ENCODE measurements around the gene LRRC71.

LRRC71 gene

GRCh38 chr1:156882543-156882942 is 37.9 kb upstream of the LRRC71 start:
- H3K4me3 Mint-ChIP-seq = no peak overlapping the region
- DNase-seq = no peak
- H3K4me1 Mint-ChIP-seq = peaks cover 50% of the 10 kb centered on the region
- H3K9me3 Mint-ChIP-seq = no peaks in the 10 kb centered on the region
- H3K36me3 Mint-ChIP-seq (ENCODE audit: low read depth) = no peaks in the 10 kb centered on the region
- TF ChIP-seq, protein P1, sequence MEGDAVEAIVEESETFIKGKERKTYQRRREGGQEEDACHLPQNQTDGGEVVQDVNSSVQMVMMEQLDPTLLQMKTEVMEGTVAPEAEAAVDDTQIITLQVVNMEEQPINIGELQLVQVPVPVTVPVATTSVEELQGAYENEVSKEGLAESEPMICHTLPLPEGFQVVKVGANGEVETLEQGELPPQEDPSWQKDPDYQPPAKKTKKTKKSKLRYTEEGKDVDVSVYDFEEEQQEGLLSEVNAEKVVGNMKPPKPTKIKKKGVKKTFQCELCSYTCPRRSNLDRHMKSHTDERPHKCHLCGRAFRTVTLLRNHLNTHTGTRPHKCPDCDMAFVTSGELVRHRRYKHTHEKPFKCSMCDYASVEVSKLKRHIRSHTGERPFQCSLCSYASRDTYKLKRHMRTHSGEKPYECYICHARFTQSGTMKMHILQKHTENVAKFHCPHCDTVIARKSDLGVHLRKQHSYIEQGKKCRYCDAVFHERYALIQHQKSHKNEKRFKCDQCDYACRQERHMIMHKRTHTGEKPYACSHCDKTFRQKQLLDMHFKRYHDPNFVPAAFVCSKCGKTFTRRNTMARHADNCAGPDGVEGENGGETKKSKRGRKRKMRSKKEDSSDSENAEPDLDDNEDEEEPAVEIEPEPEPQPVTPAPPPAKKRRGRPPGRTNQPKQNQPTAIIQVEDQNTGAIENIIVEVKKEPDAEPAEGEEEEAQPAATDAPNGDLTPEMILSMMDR (IDR thresholded peaks at IDR 0.05) = no peak
- H3K27ac Mint-ChIP-seq = no peak overlapping the region
- peaks cover 58% of the 10 kb centered on the region for H3K27me3 Mint-ChIP-seq (ENCODE audit: low read depth, poor library complexity)

DNA sequence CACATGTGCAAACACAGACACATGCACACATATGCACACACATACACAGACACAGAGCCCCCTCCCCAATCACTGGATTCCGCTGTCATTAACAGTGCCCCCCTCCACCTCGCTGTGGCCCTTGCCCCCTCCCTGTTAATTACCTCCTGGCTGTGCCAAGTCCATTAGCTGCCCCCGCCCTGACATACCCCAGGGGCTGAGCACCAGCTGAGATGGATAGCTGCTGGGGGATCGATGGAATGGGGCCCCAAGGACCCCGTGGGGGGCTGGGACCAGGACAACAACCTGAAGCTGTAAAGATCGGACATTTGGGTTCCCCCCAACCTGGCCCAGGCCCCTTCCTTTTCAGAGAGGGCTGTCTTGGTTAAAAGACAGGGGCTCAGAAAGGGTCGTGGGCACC is 36.5 kb upstream of the LRRC71 start:
- Mint-ChIP-seq H3K27me3 (ENCODE audit: low read depth, poor library complexity) (peaks cover 53% of the 10 kb centered on the region), H3K9me3 (no peaks in the 10 kb centered on the region), H3K4me3 (no peak overlapping the region), H3K27ac (no peak overlapping the region), H3K4me1 (peaks cover 63% of the 10 kb centered on the region), H3K36me3 (ENCODE audit: low read depth) (no peaks in the 10 kb centered on the region)
- TF ChIP-seq, protein P1 (IDR thresholded peaks at IDR 0.05) = no peak
- no peak for DNase-seq

DNA sequence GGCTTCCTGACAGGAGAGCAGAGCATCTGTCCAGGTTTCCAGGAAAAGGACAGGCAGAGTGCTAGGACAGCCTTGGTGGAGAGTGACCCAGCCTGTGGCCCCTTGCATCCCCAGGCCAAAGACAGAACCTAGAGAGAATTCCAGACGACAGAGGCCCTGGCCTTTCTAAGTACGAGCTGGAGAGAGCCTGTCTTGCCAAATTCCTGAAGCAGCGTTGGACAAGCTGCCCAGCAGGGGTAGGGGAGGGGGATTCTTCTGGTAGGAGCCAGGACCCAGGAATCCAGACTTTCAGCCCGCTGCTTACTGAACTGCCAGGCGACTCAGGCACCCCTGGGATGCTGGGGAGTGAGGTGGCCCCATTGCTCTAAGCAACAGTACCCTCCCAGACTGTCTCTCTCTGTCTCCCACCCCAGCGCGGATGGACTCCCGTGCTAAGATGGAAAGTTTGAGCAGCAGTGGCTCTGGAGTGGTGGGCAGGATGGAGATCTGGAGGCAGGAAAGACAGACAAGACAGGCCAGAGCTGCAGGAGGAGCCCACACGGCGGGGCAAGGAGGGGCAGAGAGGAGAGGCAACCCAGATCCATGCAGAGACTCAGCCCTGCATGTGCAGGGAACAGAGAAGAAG is 35.8 kb upstream of the LRRC71 start:
- Mint-ChIP-seq H3K27ac (no peak overlapping the region), H3K9me3 (no peaks in the 10 kb centered on the region), H3K4me1 (peaks cover 65% of the 10 kb centered on the region), H3K4me3 (no peak overlapping the region), H3K36me3 (ENCODE audit: low read depth) (no peaks in the 10 kb centered on the region), H3K27me3 (ENCODE audit: low read depth, poor library complexity) (peaks cover 54% of the 10 kb centered on the region)
- TF ChIP-seq, protein P1 (IDR thresholded peaks at IDR 0.05) = no peak
- DNase-seq = no peak

GRCh38 chr1:156885314-156885713 is 35.1 kb upstream of the LRRC71 start:
- Mint-ChIP-seq H3K4me3 (no peak overlapping the region), H3K27me3 (ENCODE audit: low read depth, poor library complexity) (peaks cover 60% of the 10 kb centered on the region), H3K4me1 (peaks cover 65% of the 10 kb centered on the region), H3K9me3 (no peaks in the 10 kb centered on the region), H3K36me3 (ENCODE audit: low read depth) (no peaks in the 10 kb centered on the region), H3K27ac (no peak overlapping the region)
- TF ChIP-seq, protein P1 (IDR thresholded peaks at IDR 0.05) = no peak
- DNase-seq = no peak

DNA sequence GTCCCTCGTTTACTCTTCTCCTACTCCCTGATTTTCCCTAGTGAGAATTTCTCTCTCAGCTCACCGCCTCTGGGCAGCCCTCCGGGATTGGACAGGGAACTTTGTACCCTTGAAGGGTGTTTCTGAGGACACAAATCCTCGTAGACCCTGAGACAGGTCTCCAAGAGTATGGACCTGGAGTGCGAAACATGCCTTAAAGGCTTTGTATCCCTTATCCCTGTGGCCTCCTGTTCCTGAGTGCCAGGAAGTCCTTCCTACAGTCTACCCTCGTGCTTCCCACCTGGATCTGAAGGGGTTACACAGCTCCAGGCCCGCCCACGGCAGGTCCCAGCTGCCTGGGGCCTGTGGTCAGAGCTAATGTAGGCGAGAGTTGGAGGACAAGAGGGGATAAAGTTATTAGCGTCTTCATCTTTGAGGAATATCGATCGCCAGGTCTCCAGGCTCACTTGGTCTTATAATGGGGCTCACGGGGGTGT is 34.5 kb upstream of the LRRC71 start:
- peaks cover 64% of the 10 kb centered on the region for H3K4me1 Mint-ChIP-seq
- peaks cover 64% of the 10 kb centered on the region for H3K27me3 Mint-ChIP-seq (ENCODE audit: low read depth, poor library complexity)
- no peak for DNase-seq

More for the DNA sequence above, 34.5 kb upstream of the LRRC71 start:
- H3K9me3 Mint-ChIP-seq = no peaks in the 10 kb centered on the region
- no peaks in the 10 kb centered on the region for H3K36me3 Mint-ChIP-seq (ENCODE audit: low read depth)
- H3K4me3 Mint-ChIP-seq = no peak overlapping the region
- TF ChIP-seq, protein P1 (IDR thresholded peaks at IDR 0.05) = no peak
- H3K27ac Mint-ChIP-seq = no peak overlapping the region
